ENCODE measurements around the gene LYRM7.

- TF ChIP-seq GATA2 (IDR thresholded peaks at IDR 0.05; ENCODE audit: low read depth, low read length) (no peak), GATA3 (IDR thresholded peaks at IDR 0.05; ENCODE audit: low read depth, low read length) (no peak)
Measured at GRCh38 chr5:131220566-131220965, 49.8 kb downstream of the LYRM7 start.

Measured in SH-SY5Y (cell line).